Measurements from ENCODE around the gene FABP1.

The FABP1 gene

DNA sequence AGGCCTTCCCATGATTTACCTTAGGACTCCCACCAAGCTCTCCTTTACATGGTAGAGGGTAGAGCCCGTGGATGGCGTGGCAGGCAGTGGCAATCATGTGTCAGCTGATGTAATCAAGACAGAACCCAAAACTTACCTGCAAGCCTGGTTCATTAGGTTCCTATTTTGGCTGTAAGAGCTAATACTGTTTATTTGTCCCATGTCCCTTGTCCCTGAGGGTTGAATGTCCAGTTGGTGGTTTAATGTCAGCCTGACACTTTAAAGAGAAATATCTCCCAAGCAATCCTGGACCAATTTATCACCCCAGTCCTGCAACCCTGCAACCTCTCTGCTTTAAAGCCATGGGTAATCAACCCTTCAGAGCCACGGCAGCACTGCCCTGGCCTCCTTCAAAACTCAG lies 6.0 kb upstream of the FABP1 start:
- DNase-seq: no peak

DNA sequence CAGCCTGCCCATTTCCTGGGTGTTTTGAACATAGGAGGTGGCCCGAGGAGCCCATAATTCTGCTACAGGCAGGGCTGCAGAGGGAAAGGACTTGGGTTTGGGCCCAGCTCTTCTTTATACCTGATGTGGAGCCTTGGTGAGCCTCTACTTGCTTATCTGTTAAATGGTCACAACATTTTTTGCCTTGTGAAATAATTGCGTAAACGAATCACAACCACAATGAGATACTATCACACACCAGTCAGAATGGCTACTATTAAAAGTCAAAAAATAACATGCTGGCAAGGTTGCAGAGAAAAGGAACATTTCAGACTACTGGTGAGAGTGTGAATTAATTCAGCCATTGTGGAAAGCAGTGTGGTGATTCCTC lies 4.1 kb upstream of the FABP1 start:
- DNase-seq: no peak

DNA sequence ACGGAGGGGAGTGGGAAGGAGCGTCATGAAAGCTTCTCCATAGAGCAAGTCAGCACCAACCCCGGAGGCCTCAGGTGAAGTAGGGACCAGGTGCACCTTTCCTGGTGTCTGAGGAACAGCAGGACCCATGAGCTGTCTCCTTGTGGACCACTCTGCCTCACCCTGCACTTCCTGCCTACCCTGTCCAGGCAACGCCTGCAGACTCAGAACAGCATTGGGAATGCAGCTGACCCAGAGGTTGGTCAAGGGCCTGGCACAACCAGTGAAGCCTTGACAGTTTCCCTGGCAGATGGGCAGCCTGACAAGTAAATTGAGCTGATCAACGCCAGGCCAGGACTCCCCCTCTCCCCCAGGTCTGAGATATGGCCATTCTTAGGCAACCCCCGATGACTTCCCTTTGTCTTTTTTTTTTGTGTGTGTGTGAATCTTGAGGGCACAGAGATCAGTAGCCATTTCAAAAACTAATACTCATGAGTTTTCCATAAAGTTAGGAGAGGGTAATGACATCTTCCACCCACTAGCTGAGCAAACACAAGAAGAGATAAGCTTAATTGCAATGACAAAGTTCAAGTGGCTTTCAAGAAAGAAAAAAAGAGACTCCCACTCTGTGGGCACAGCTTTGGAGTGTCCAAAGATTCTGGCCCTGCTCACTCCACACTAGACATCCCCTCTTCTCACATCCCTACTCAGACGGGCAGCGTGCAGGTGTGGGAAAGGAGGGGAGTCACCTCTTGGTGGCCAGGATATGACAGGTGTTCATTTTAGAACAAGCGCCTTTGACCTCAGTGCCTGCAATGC lies 3.5 kb upstream of the FABP1 start:
- DNase-seq: no peak

DNA sequence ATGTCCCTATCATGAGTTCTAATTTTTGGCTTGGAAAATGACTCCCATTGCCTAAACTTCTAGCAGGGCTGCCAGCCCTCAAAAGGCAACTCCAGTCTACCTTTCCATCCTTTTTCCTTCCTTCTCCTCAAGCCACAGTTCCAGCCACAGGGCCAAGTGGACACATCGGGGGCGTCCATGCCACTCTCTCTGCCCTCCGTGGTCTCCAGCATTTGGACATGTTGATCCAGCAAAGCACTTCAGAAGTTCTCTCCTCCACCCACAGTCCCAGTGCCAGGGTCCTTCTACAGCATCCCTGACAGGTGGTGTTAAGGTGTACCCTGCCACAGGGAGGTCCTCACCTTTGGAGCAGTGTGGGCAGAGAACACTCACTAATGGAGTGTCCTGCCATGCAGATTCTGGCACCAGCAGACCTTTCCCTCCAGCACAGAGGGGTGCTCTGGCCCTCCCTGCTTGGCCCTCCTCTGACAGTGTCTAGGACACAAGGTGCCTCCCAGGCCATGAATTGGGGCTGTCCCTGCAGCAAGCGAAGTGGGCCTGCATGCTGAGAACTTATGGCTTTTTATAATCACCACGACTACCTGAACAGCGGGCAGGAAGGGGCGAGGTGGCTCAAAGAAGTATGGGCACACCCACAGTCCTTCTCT lies 1.6 kb upstream of the FABP1 start:
- DNase-seq: no peak

DNA sequence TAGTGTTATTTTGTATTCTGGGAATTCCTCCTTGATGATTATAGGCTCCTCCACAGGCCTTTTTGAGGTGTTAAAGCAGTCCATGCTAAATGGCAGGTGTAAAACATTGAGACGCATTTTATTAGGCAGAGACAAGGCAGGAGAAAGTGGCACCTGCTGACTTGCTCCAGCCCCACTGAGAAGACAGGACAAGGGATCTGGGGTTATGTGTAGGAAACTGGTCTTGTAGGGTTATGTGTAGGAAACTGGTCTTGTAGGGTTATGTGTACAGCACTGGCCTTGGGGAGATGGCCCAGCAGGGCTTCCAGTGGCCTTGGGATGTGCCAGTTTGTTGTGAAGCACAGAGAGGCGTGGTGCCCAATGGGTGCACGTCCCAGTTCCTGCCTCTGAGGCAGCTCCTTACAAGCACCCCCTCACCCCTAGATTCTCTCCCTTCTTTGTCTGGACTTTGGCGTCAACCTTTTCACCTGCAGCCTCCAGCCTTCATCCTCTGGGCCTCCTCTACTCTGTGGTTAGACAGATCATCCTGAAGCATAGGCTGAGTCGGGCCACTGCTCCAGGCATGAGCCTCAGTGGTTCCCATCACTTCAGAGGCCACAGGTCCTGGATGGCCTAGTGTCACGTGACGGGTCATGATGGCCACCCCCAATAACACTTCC lies 921 bp upstream of the FABP1 start:
- no peak for DNase-seq

DNA sequence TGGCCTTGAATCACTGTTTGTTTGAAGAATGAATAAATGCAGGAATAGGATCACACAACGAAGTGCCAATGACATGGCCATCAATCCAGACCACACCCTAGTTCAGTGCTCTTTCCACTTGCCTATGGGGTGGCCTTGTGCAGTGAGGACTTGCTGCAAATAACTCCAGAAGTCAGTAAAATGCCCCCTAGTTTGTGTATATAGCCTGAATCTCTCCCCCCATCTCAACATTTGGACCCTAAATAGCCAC lies 299 bp downstream of the FABP1 start:
- DNase-seq: no peak

DNA sequence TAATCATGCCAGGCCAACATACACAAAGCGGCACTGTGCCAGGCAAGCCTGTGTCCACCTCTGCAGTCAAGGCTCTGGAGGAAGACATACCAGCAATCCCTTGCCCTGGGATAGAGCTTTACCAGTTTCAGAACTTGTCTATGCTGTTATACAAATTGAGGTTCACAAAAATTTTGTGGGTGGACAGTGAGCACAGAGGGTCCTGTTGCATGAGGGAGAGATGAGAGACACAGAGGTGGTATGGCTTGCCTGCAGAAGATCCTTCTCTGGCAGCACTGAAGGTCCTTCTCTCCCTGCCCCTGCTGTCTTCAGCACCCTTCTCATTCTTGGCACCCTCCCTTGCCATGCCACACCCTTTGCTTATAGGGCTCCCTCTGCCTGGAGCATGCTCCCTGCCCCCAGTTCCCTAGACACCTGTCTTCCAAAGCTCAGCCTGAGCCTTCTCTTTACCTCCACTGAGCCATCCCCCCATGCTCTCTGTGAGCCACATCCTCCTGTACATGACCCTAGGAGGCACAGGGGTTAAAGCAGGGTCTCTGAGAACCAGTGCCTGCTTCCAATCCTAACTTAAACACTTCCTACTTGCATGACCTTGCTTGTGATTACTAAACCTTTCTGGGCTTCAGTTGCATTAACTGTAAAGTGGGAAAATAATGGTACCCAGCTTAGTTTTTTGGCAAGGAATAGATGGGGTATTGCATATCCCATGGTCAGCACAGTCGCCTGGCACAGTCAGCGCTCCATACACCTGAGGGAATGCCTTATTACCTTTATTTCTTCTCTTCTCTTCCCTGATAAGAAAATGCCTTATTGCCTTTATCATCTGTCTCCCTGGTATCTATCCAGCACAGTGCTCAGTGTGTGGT lies 857 bp downstream of the FABP1 start:
- no peak for DNase-seq

DNA sequence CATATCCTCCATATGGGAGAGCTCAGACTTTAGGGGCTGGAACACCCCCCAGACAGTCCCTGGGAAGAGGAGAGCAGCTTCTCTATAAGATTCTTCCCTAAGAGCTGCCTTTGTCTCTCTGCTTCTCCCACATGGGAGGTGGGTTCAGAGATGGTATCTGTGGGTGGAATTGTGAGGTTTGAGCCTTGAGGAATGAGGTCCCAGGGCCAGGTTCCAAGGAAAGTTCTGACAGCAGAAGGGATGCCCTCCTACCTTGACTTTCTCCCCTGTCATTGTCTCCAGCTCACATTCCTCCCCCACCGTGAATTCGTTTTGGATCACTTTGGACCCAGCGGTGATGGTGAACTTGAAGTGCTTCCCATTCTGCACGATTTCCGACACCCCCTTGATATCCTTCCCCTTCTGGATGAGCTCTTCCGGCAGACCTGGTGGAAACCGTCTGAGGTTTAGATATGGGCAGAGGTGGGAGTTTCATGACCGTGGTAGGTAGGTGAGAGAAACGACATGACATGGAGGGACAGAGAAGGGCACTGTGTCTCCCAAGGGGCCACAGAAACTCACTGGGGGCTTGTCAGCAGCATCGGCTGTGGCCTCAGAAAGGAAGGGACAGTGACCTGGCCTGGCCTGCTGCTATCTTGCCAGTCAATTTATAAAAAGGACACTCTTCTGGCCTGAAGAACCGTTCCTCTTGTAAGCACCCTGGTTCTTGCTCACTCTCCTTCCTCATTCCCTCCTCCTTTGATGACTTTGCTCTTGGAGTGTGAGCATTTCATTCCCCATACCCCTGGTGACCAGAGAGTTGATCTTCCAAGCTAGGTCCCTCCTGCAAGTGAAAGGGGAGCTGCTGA lies 1.7 kb downstream of the FABP1 start:
- DNase-seq: no peak

DNA sequence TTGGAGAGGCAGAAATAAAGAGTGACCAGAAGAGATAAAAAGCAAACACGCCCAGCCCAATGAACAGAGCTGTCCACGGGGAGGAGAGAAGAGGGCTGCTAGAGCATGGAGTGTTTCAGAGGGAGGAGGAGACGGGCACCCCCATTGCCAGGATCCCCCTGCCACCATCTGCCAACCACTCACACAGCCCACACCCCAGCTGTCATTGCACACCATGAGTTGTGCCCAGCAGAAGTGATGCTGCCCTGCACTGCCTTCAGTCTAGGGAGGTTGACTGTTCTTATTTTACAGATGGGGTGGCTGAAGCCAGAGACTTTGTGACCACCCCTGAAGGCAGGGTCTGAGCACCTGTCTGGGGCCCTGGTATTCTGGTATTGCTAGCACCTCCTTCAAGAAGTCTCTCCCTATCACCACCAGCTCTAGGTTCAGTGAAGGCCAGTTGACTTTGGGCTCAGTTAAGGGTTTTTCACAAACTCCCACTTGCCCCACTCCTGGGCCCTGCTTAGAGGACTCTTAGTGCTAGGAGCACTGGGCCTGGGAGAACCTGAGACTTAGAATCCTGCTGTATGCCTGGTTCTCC lies 2.4 kb downstream of the FABP1 start:
- no peak for DNase-seq

DNA sequence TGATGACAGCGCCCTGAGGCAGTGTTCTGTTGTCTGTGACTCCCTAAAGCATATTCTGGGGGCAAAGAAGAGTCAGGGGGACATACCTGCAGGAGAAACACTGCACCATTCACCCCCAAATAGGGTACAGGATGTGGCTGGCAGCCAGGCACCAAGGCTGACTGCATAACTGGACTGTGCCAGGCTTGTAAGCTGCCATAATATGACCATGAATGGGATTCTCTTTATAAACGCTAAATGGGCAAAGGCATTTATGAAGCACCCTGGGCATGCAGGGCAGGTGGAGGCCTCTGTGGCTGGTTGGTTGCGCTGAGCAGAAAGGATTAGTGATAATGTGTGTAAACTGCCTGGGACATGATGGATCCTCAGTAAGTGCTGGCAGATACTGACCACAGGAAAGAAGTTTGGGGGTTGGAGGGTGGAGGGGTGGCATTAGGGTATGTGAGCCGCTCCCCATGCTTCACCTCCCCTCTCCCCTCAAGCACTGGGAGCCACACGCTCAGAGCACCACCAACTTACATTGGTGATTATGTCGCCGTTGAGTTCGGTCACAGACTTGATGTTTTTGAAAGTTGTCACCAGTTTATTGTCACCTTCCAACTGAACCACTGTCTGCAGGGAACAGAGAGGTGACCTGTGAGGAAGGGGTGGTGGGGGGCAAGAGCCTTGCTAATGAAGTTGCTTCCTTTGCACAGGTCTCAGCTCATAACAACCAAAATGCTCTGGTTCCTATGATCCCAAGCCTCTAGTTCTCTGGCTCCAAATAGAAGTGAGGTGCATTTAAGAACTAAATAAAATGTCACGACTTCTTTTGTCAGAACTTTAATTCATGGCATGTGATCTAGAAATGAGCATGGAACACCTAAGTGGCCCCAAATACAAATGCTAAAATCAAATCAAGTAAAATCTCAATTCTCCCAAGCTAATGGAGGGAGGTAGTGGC lies 3.6 kb downstream of the FABP1 start:
- no peak for DNase-seq

DNA sequence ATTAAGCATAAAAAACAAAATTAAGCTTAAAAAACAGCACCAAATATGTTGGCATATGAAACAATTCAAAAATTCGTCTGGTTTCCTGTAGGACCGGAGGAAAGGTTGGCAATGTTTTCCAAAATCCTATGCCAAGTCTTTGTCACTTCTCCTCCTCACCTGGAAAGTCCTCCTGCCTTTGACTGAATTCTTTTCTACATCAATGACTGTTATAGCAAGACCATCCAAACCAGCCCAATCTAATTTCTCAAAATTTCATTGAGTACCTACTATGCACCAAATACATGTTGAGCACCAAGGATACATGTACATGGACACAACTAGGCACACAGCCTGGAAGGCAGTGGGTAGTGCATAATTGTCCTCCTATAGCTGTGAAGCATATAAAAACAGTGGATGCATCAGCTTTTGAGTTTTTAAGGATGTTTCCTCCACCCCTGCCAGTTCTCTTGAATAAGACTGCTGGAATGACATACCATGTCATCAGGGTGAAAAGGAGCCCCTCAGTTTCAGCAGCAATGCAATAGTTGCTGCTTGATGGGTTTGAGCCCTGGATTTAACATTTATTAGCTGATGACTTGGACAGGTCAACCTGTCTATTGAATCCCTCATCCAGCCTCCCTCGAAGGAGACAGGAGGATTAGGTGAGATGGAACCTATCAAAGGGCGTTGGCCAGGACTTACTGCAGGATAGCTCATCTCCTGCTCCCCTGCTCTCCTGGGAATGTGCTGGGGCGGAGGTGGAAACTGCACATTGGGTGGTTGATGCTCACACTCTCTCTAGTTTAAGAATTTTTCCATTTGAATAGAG lies 4.5 kb downstream of the FABP1 start:
- DNase-seq: no peak

DNA sequence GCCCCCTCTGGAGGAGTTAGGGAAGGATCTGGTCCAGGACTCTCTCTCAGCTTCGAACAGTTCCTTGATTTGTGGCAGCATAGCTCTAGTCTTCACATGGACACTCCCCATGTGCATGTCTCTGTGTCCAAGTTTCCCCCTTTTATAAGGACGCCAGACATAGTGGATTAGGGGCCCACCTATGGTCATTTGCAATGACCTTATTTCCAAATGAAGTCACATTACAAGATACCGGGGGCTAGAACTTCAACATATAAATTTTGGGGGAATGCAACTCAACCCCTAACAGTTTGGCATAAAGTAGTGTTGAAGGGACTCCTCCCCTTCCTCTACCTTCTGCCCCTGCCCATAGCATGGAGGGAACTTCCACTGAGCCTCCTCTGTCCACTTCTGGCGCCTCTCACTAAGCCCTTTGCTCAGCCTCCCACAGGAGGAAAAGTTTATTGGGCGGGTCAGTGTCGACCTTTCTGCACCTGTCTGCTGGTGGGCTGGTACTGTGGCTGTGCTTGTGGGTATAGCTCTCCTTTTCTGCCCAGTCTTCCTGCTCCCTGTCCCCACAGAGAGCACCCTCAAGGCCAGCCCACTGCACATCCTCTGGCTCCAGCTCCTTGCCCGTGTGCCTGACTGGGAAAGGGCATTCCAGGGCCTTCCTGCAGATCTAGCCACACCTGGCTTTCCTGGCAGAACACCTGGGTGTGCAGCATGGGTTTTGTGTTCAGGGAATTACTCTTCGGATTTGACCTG lies 5.5 kb downstream of the FABP1 start:
- no peak for DNase-seq

DNA sequence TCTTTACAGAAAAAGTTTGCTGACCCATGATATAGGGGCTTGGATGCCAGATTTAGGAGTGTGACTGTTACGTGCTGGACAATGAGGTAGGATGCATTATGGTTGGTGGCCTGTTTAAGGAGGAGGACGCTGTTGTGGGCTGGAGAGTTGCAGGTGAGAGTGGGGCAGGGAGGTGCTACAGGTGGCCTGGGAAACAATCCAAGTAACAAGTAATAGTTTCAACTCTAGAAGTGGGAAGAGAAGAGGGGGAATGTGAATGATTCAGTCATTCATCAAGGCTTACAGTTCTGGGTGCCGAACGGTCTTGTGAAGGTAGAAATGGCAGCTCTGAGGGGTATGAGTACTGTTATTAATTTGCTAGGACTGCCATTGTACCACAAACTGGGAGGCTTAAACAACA lies 6.2 kb downstream of the FABP1 start:
- DNase-seq: no peak

DNA sequence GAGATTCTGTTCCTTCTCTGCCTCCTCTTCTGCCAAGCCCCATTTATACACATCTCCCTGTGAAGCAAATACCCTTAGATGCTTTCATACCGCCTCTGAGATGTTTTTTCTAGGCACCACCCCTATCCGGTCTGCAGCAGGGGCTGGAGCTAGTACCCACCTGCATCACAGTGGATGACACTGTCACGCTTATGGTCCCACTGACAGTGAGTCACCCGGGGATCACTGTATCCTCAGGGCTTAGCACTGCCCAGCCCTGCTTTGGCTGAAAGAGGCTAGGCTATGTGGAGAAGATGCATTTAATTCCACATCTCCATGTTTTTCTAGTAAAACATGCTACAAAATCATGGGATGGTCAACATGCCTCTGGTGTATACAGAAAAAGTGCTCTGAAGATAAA lies 9.9 kb downstream of the FABP1 start:
- no peak for DNase-seq

DNA sequence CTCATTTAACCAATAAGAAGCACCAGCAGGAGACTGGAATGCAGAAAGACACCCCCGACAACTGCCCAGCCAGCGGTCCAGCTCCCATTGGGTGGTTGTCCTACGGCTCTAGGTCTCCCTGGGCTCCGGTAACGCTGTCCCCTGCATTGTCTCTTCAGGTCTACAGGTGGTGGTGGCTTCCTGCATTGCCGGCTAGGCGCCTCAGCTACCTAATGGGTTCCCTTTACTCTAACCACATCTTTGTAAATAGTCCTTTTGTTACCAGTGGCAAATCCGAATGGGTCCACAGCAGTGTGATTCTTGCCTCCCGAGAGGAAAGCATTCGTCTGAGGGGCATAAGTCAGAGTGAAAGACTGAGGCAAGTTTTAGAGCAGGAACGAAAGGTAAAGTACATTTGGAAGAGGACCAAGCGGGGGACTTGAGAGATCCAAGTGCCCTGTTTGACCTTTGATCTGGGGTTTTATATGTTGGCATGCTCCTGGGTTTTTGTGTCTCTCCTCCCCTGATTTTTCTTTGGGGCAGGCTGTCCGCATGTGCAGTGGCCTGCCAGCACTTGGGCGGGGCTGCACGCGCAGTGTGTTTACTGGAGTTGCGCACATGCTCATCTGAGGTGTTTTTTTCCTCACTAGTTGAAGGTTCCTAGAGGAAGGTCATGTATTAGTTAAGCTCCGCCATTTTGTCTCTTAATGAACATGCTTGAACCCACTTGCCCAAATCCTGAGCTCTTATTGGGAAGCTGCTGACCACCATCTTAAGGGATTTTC lies 11.0 kb downstream of the FABP1 start:
- DNase-seq: no peak

DNA sequence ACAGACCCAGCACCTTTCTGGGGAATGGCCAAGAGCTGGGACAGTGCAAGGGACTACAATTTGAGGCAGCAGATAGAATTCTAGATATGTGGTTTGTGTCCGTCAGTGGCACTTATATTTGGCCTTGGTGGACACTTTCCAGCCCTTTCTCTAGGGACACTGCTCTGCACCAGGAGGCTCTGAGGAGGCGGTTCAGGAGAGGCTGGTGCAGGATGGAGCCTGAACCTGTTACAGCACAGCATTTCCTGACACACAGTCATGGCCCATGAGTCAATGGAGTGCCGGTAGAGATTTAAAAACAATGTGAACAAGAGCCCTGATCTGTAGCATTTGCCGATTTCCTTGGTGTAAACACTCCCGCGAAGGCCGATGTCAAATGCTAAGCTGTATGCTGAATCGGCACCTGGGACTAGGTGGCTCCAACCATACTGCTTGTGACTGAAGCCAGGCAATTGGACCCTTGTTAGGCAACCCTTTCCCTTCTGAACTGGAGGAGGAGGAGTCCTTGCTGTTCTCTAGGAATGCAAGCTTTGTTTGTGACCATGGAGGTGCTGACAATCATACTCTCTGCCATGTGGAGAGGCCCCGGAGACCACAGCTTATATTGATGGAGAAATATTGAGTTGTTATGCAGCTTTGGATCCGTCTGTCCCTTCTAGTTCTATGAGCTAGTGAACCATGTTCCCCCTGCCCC lies 11.9 kb downstream of the FABP1 start:
- no peak for DNase-seq

DNA sequence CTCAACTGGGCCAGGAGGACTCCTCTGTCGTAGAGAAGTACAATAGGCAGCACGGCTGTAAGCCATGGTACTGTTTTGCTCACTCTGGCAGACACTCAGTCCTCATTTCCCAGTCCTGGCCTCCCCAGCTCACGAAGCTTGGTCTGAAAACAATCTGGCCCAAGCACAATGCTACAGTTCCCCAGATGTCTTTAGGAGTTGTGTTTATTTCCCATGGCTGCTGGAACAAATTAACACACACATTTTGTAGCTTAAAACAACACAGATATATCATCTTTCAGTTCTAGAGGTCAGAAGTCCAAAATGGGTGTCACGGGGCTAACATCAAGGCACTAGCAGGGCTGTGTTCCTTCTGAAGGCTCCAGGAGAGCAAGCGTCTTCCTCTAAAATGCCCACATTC lies 13.0 kb downstream of the FABP1 start:
- no peak for DNase-seq

DNA sequence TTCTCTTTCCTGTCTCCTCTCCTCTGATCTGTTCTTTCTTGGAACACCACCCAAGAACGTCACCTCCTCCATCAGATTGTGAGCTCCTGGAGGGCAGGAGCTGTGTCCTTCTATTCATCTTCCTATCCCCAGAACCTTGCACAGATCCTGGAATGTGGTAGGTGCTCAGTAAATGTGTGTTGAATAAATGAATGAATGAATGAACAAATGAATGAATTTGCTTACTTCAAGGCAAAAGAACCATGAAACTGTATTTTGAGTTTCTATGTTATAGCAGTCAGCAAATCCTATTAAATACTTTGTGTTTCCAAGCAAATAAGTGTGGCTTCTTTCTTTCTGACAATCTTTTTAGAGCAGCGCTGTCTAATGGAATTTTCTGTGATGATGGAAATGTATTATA lies 14.8 kb downstream of the FABP1 start:
- no peak for DNase-seq
